CD4-positive, alpha-beta T cell treated with Interleukin-6 at 100 ng/mL for 8 hours (primary cell): ENCODE data around the gene ZNF407.

Source experiments
- DNase-seq: peaks from one replicate; pipeline ENCODE4 v3.0.0-alpha.2; 2020; ENCODE audit warnings: mixed read lengths, low spot score

ZNF407 gene

DNA sequence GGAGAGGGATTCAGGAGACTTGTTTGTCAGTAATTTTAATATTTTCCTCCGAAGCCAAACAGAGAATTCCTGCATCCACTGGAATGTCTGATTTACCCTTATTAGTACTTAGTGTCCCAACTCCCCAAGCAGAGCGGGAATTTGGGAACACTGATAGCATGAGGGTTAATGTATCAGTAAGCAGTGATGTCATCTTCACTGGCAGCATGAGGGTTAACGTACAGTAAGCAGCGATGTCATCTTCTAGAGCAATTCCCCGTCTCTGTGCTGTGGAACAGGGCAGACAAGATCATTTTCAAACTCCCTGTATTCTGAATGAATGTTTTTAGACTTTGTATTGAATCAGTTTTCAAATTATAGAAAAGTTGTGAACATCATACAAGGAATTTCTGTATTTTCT, 228.9 kb downstream of the ZNF407 start:
- no peak for DNase-seq

DNA sequence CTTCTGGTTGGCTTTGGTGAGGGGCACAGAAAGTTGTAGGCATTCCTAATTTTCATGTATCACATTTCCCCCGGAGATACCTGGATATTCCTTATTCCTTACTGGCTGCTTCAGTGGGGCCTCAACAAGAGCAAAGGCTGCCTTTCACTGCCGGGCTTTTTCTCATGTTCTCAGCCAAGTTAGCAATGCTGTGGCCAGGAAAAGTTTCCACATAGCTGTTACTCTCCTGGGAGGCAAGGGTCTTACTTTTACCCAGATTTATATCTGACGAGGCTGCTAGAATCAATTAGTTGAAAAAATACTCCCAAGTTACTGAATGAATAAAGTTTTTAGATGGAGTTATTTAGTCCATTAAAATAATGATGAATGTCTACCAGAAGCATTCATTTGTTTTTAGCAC, 230.5 kb downstream of the ZNF407 start:
- DNase-seq = no peak

DNA sequence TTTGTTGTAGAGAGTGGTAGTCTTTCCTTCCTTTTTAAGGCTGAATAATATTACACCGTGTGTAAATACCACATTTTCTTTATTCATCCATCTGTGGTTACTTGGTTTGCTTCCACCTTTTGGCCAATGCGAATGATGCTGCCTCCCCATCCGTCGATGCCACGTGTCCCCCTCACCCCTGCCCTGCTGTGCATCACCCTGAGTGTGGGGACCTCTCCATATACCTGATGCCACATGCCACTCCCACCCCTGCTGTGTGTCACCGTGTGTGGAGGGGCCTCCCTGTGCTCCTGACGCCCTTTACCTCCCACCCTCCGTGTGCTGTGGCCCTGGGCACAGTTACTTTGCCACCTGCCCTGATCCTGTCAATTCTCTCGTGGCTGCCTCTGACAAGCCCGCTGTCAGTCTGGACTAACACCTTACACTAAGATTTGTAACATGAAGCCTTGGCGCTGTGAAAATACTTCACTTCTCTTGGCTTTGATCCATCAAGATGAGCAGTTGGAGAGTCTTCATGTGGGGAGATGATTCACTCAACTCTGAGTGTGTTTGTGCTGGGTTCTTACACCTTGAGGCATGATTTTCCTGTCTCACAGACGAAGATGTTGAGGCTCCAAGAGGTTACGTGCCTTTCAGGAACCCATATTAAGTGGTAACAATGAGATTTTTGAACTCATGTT, 234.0 kb downstream of the ZNF407 start:
- DNase-seq = no peak

DNA sequence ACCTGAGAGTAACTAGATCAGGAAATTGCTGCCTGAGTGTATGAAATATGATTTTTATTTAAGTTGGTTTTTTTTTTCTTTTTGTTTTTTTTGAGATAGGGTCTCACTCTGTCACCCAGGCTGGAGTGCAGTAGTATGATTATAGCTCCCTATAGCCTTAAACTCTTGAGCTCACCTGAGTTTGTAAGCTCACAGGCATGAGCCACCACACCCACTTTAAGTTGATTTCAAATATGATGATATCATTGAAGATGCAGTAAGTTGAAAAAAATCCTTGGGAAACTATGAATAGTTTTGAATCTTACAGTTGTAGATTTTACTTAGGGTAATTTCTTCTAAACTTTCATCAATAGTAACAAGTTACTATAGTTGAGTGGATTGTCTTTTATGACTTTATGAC, 234.7 kb downstream of the ZNF407 start:
- DNase-seq = no peak

DNA sequence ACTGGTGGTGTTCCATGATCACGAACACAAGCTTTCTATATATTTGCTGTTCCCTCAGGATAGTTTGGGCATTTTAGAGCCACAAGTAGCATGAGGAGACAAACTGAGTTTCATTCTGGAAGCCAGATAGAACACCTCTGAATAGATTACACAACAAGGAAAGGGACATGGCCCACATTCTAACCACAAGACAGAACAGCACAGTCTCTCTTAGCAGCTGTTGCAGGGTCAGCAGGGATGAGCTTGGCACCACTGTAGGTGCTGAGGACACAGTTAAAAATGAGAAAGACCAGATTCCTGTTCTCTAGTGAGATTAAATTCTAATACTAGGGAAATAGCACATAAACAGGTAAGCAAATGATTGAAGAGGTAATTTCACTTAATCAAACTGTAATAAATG, 235.3 kb downstream of the ZNF407 start:
- DNase-seq = no peak

DNA sequence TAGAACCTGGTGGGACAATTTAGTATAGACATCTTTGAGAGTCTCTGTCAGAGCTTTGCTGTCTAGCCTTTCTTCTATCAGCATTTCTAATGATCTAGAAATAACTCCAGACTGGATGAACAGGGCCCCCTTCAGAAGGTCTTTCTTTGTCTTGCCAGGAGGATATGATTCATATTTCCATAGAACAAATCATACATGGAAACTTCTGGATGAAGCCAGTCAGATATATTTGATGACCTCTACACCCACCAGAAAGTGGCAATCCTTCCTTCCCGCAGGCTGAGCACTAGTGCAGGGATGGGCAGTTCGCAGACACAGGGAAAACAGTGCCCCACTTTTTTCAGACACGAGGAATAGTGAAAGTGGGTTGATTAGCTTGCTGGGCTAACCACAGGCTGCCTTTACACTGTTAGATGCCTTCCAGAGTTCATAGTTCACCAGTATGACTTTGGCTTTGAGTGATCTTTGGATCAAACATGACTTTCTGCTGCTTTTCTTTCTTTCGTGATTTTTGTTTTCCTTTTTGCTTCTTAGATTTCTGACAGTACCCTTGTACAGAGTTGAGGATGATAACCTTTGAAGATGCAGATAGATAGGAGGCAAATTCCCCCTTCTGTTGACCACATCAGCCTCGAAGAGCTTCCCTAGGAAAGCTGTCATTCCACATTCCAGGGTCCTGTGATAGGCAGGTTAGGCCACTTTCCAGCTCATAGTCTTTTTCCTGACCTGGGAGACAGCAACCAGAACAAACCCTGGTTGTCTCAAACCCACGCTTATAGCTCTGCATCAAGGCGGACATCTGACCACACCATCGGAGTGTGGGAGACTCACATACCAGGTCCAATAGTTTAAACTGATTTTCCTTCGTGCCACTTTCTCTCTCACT, 237.0 kb downstream of the ZNF407 start:
- no peak for DNase-seq

DNA sequence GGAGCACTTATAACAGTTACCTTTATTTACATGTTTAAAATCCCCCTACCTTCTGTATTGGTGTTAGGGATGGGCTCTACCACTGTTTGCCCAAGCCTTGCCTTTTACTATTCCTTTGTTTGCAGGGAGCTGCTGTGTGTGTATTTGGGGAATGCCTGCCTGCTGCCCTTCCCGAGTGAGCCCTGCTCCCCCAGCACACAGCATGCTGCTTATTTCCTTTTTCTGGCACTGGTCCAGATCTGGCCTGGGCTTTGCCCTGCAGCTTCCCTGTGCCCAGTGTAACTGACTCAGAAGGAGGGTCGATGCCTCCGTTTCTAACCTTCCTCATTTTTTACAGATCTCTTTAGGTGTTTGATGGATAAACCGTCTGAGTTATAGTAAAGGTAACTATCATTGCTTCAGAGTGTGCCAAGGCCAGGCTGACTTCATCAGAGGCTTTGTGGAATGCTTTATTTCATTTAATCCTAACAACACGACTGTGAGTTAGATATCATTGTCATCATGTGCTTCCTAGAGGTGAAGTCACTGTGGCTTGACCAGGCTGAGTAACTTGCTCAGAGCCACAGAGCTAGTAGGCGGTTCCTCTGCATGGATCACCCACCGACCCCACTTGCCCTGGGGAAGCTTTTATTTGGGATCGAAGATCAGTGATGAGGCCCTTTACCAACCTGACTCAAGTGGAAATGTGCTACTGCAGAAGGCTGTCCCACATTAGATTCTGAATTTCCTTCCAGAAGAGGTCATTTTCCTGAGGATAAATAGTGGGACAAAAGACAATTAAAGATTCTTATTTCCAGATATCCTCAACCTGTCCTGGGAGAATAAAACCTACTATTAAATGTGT, 238.8 kb downstream of the ZNF407 start:
- no peak for DNase-seq

DNA sequence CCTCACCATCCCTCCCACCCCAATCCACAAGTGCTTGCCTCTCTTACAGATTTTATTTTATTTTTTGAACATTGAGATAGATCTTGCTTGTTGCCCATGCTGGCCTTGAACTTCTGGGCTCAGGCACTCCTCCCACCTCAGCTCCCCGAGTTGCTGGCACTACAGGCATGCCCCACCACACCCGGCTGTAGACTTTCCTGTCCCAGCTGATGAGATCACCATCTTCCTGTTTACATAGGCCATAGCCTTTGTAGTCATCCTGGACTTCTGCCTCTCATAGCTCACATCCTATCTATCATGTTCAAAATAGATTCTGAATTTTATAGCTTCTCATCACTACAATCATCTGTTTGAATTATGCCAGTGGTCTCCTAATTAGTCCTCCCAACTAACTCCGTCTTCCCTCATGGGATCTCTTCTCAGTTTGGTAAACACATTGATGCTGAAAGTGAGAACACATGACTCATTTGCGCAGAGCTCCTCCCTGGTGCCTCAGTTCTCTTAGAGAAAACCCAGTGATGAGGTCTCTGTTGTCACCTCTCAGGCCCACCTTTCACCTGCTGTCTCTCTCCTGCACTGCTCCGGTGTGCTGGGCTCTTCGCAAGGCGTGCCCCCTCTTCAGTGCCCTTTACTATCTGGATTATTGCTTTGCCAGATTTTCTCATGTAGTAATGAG, 243.0 kb downstream of the ZNF407 start:
- DNase-seq = no peak

DNA sequence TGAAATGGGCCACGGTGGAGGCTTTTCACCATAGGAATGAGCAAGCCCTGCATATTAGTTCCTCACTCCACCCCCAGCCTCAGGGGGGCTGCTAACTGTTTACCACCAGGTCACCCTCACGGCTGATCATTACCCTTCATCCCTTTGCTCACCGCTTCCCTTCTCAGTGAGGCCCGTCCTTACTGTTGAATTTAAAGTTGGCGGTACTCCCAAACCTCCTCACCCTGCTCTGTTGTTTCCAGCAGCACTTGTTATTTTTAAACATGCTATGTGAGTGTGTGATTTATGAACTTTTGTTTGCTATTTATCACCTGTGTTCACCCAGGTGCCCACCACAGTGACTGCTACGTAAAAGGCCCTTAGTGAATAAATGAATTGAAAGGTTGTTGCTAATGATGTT, 243.6 kb downstream of the ZNF407 start:
- DNase-seq = no peak

DNA sequence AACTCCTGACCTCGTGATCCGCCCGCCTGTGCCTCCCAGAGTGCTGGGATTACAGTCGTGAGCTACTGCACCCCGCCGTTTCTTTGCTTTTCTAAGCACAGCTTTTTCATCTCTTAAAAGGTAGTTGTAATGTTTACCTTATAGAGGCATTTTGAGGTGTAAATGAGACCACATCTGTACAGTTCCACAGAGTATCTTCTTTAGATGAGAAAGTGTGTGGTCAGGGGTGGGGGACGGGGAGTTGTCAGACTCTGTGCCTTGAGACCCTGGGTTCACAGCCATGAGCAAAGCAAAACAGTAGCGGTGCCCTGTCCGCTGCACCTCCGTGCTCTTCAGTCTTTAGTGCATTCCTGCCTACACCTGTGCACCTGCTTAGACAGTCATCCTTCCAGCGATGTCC, 251.6 kb downstream of the ZNF407 start:
- no peak for DNase-seq

DNA sequence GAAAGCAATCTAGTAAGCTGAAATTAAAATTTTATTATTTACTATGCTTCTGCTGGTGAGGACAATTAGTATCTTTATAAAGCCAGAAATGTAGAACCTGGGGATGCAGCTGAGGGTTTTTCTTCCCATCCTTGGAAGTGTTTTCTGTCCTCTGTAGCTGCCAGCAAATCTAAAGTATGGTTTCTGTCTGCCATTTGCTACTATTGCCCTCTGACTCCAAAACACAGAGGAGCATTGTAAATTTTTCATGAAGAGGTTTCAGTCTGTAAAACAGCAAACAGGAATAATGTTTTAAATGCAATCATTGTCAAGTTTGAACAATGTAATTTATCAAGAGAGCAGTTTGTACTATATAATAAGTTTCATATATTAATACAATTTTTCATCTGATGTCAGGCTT, 258.8 kb downstream of the ZNF407 start:
- DNase-seq = no peak

DNA sequence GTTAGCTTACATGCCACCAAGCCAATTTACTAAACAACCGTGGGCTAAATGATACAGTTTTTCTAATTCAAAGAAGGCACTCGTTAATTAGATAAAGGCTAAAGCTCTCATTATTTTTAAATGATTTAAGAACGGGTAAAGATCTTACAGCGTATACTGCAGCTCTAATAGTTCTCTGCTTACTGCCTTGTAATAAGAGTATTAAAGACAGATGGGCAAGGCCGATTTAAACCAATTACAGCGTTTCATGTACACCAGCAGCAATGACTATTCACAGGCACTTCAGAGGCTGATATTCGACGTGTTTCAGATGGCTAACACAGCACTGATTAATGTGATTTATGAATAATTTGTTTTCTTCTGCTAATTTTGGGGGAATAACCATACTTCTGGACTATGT, 259.3 kb downstream of the ZNF407 start:
- DNase-seq = no peak

DNA sequence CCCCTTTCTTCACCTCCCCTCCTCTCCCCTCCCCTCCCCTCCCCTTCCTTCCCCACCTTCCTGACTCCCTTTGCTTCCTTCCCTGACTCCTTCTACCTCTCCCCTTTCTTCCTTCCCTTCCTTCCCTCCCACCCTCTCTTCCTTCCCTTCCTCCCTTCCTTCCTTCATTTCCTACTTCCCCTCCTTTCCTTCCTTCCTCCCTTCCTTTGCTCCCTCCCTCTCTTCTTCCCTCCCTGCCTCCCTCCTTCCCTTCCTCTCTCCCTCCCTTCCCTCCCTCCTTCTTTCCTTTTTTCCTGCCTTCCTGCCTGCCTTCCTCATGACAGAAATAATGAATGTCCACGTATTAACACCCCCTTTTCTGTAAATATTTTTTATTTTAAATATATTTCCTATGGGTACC, 260.2 kb downstream of the ZNF407 start:
- no peak for DNase-seq

DNA sequence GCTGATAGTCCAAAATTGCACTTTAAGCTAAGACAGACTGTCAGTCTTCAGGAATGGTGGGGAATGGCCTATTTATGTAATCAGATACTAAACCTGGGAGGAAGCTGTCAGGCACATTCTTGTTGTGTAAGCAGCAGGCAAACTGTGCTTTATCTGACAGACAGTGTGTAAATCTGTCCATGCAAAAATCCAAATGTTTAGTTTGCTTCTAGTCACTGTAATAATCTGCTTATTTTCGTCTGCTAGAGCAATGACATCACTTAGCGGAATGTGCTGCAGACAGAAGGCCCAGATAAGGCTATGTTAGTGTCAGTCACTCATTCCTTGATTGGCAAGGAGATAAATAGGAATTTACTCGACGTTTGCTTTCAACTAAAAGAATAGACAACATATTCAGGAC, 263.5 kb downstream of the ZNF407 start:
- no peak for DNase-seq

DNA sequence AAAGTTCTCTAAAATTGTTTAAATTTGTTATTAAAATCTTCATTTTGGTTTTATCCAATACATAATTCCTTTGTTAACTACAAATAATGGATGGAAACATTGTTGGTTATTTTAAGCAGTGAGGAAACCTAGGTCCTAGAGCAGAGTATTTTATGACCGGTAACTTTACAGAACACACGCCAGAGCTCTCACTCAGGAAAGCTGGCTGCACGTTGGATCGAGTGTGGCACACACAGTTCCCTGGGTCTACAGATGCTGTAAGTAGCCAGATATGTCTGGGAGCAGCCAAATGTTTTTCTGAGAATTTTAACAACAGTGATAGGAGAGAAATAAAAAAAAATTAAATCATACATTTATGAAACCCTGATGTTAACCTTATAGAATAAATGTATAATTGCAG, 264.4 kb downstream of the ZNF407 start:
- no peak for DNase-seq

DNA sequence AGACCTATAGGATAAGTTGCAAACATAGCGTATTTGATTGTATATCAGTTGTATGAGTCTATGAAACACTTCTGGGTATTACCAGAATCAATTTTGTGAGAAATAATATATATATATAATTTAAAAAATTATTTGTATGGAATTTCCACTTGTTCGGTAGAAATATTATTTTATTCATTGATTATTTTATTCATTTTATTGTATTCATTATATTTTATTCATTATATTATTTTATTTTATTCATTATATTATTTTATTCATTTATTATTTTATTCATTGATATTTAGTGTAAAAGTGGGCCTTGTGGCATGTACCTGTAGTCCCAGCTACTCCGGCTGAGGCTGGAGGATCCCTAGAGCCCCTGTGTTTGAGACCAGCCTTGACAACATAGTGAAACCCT, 268.9 kb downstream of the ZNF407 start:
- no peak for DNase-seq

DNA sequence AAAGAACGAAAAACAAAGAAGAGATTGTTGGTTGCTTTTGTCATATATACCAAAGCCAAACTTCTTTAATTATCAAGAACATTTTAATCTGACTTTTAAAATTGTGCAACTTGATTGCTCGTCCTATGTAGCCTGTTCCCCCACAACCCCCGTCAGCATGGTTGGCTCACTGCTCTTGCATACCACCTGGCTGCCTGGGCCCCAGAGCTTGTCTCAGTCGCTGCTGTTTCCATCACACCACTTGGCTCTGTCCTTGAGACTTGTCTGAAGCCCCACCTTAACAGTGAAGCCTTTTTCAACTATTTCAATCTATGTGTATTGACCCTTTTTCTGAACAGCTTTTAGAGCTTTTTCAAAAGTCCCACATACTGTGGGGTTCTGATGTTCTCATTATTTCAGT, 270.8 kb downstream of the ZNF407 start:
- DNase-seq = no peak

DNA sequence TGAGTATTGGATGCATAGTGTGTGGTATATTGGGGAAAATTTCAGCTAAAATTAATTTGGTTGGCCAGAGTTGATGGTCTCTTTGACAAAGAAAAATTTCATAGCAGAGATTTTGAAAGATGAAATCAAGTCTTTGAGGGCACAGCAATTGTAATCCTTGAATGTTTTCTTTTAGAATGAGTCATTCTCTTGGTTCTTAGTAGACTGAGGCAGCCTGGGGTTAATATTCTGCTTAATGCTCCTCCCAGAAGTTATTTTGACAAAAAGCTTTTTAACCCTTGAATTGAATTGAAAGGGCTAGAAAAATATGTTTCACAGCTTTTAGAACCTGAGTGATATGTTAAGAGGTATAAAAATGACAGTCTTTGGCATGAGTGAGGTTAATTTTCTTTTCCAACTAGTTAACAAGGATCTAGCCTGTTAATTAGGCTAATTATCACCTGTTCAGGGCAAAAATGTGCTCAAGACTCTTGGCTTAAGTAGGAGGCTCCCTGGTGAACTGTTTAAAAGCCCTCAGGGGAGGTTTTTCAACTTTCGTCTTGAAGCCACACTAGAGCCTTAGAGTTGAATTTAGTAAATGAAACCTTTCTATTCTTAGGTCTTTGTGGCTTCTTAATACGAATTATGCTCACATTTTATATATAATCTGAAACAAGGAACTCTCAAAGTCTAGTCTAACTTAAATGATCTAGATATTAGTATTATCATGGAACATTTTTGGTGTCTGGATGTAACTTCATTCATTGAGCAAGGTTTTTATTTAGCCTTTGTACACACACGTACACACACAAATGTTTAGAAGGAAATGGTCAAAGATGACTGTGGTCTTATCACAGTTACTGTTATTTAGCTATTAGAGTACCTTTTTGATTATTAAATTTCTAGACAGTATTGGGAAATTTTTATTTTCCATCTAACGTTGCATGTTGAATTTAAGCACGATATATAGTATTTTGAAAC, 272.5 kb downstream of the ZNF407 start:
- no peak for DNase-seq

DNA sequence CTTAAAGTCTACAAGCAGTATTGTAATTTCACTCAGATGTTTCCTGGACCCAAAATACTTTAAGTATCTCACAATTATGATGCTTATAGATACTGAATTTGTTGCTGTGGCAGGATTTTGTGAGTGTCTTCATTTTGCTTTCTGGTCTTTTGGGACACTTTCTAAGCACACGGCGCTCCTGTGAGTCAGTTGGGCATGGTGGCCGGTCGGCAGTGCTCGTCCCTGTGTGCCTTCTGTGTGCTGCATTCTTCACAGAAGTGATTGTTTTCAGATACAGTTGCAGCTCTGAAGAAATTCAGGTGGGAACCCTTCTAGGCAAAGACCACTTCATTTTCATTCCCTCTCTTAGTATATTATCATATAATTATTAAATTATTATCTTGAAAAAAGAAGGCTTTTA, 273.3 kb downstream of the ZNF407 start:
- no peak for DNase-seq

DNA sequence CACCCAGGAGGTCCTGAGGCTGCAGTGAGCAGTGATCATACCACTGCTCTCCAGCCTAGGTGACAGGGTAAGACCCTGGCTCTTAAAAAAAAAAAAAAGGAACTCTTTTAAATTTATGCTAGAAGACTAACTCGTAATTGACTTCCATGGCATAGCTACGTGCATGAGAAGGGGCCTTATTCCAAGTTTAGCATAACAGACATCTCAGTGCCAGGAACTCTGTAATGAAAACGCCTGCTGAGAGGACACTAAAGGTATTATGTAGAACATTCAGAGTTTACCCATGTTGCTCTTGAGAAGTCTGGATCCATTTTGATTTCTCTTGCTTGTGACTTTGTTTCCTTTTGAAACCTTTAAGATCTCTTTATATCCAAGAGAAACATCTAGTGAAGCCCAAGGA, 276.0 kb downstream of the ZNF407 start:
- no peak for DNase-seq

DNA sequence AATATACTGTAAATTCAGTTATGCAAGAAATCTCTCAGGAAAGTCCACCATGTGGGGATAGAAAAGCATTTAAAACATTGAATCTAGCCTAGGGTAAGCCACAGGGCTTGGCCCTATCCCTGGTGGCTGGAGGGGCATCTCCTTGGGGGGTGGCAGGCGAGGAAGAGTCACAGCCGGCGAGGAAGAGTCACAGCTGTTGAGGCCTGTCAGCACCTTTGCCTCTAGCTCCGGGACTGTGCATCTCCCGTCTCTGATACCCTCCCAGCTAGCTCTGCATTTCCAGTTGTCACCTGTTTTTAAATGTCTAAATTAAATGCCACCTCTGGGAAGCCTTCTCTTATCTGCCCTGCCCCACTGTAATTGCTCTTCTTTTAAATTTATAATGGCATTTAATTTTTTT, 276.7 kb downstream of the ZNF407 start:
- no peak for DNase-seq
